Heart left ventricle (tissue), 13 donors: Measurements from ENCODE around the gene PAMR1.

ENCODE experiments used
- POLR2A ChIP-seq, 2 donors: fragments of 450-650 bp; IDR thresholded peaks; one replicate each; pipeline ENCODE4 v1.6.1; 2017; ENCODE audit warnings: antibody characterized with exemption in 2 of 2, mild to moderate bottlenecking in 2 of 2, moderate library complexity in 2 of 2
- TF ChIP-seq, protein P1 (sequence below), 12 donors: fragments of 200-600 bp; sonication (generic) in 4 of 12; IDR thresholded peaks; one replicate each; pipeline versions ENCODE4 v1.5.0 to v1.8.0; 2018 to 2022; ENCODE audit warnings: antibody characterized with exemption in 12 of 12, mild to moderate bottlenecking in 5 of 12
- donor health status: ischemic (EF 13 %, LVEDD 7.1; RV severe dilation, severe dysfunction).
- donor health status: DM: no; HTN: yes; CAD: no.
- donor health status: DM: no; HTN: no; CAD: no.
- donor health status: ischemic (EF 25% LVEDD 6.9; RV normal size, moderate dysfunction).
- donor health status: ischemic (EF 25% LVEDD 5.7; RV mildly dilated, moderate dysfunction).
- donor health status: ischemic (EF 35%, LVEDD 5.7; RV mildly dilated, moderate dysfunction).
- donor health status: nonischemic (EF 11% LVEDD 7.7; RV severe dilation, severe dysfunction).
- donor health status: DM: yes; HTN: yes; CAD: no.
- donor health status: PGD.
- donor health status: ischemic (EF 29% LVEDD 5.4; RV normal size, mild dysfunction).
- donor health status: nonischemic (EF 23%, LVEDD 6.1; RV moderate dilation, normal function).

DNA sequence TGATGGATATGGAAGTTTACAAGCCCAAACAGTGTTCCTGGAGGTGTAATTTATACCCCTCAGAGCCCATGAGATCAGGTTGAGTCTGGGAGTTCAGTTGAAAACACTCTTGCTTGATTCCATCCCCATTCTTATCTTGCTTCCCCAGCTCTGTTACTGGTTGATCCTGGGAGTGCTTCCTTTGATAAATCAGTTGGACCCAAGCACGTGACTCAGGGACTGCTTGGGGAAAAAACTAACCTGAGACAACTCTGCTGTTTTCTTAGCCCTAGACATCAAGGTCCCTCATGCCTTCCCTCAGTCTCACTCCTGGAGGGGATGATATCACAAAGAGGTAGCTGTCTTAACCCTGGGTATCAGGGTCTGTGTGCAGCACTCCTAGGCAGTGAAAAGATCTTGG lies 71.1 kb downstream of the PAMR1 start:
- TF ChIP-seq, protein P1, sequence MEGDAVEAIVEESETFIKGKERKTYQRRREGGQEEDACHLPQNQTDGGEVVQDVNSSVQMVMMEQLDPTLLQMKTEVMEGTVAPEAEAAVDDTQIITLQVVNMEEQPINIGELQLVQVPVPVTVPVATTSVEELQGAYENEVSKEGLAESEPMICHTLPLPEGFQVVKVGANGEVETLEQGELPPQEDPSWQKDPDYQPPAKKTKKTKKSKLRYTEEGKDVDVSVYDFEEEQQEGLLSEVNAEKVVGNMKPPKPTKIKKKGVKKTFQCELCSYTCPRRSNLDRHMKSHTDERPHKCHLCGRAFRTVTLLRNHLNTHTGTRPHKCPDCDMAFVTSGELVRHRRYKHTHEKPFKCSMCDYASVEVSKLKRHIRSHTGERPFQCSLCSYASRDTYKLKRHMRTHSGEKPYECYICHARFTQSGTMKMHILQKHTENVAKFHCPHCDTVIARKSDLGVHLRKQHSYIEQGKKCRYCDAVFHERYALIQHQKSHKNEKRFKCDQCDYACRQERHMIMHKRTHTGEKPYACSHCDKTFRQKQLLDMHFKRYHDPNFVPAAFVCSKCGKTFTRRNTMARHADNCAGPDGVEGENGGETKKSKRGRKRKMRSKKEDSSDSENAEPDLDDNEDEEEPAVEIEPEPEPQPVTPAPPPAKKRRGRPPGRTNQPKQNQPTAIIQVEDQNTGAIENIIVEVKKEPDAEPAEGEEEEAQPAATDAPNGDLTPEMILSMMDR (IDR thresholded peaks at IDR 0.05), result no peak
- TF ChIP-seq POLR2A (IDR thresholded peaks at IDR 0.05), result no peak
